GM12873 (cell line): ENCODE measurements around the gene CPSF6.

Experiments used
- CTCF ChIP-seq: IDR thresholded peaks from 2 replicates; pipeline ENCODE4 v1.5.1; 2012; ENCODE audit warnings: low read depth, mild to moderate bottlenecking, moderate library complexity, low read length, control low read depth; ENCODE audit not compliant: insufficient read depth; ENCODE audit errors: missing control alignments

Gene CPSF6

GRCh38 chr12:69265205-69265604, 25.8 kb downstream of the CPSF6 start:
- no peak for TF ChIP-seq CTCF

- TF ChIP-seq CTCF: no peak
These were observed 26.8 kb downstream of the CPSF6 start for GRCh38 chr12:69266036-69266635.

DNA sequence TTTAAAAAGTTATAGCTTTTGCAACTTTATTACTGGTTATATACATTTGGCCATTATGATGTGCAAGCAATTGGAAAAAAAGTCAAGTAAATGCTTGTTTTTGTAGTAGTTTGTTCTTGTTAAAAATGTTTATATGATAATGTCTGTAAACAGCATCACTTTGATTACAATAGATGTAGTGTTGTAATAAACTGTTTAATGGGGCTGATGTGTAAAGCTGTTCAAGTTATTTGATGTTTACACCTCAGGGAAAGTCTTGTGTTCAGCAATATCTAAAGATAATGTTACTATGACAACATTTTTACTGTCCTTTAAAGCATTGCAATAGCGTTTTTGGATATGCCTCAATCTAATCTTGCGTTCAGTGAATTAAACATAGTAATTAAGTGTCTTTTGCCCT, 30.4 kb downstream of the CPSF6 start:
- TF ChIP-seq CTCF: no peak

GRCh38 chr12:69272511-69272910, 33.1 kb downstream of the CPSF6 start:
- no peak for TF ChIP-seq CTCF

- TF ChIP-seq CTCF: no peak
These were observed 35.5 kb downstream of the CPSF6 start for GRCh38 chr12:69274861-69275260.

DNA sequence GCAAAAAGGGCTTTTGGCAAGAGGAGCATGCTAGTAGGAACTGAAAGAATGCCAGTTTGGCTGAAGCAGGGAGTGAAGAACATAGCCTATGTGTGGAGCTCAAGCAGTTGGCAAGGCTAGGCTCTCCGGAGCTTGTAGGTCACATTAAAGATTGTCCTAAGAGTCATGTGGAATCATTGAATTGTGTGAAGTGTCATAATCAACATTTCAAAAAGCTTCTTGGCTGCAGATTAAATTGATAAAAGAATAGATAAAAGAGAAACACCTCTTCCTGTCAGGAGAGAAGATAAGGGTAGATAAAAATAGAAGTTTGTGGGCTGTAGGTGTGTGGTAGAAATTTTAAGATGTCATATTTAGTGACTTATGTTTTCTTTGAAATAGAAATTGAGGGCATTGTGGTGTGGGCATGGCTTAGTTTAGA, 36.1 kb downstream of the CPSF6 start:
- no peak for TF ChIP-seq CTCF

DNA sequence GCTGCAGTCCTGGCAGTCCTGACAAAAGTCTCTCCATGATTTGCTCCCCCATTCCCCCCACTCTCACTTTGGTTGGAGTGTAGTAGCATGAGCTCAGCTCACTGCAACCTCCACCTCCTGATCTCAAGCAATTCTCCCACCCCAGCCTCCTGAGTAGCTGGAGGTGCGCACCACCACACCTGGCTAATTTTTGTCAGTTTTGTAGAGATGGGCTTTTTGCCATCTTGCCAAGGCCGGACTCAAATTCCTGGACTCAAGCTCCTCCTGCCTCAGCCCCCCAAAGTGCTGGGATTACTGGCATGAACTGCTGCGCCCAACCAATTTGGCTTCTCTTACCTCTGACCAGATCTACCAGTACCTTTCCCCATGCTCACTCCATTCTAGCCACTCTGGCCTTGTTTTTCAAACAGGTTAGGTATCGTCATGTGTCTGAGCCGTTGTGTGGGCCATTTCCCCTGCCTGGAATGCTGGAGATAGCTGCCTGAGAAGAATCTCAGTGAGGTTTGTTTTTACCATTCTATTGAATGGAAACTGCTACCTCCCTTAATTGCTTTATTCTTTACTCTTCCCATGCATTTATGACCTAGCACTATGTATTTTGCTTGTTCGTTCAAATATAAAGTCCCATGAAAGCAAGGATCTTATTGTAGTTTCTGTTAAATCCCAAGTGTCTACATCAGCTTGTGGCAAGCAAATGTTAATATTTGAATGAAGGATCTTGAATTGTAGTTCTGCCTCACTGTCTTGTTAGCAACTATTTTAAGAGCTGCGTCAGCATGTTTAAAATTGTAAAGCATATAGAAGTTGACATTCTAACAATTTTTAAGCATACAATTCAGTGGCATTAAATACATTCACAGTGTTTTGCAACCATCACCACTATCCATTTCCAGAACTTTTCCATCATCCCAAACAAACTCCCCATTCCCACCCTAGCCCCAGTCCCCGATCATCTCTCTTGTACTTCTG, 39.7 kb downstream of the CPSF6 start:
- TF ChIP-seq CTCF: no peak
